IPS-NIHi7 (cell line): ENCODE data around the gene CEND1.

Experiments
- DNase-seq: peaks from one replicate; pipeline ENCODE4 v3.0.0; 2012; ENCODE audit warnings: mixed read lengths; ENCODE audit errors: extremely low spot score

Gene CEND1

GRCh38 chr11:794766-795633, 5.1 kb upstream of the CEND1 start:
- DNase-seq: no peak

- DNase-seq: no peak
Observed at GRCh38 chr11:794013-794765, 4.3 kb upstream of the CEND1 start.

- no peak for DNase-seq
Observed at GRCh38 chr11:793556-793955, 3.7 kb upstream of the CEND1 start.

GRCh38 chr11:792873-793272, 3.0 kb upstream of the CEND1 start:
- DNase-seq: no peak

- DNase-seq: no peak
Observed at GRCh38 chr11:792535-792821, 2.6 kb upstream of the CEND1 start.

- DNase-seq: no peak
Observed at GRCh38 chr11:791658-792534, 2.0 kb upstream of the CEND1 start.

GRCh38 chr11:790721-791564, 1.1 kb upstream of the CEND1 start:
- peak; percentile 73 for DNase-seq

- no peak for DNase-seq
Observed at GRCh38 chr11:788953-789940, 643 bp downstream of the CEND1 start.

- no peak for DNase-seq
Observed at GRCh38 chr11:788009-788640, 1.8 kb downstream of the CEND1 start.

- DNase-seq: no peak
Observed at GRCh38 chr11:787084-787675, 2.7 kb downstream of the CEND1 start.

GRCh38 chr11:786235-787083, 3.4 kb downstream of the CEND1 start:
- no peak for DNase-seq

- peak; percentile 90 for DNase-seq
Observed at GRCh38 chr11:783581-784015, 6.3 kb downstream of the CEND1 start.

- DNase-seq: no peak
Observed at GRCh38 chr11:782264-783174, 7.4 kb downstream of the CEND1 start.

- no peak for DNase-seq
Observed at GRCh38 chr11:779955-780532, 9.8 kb downstream of the CEND1 start.

- no peak for DNase-seq
Observed at GRCh38 chr11:778976-779954, 10.6 kb downstream of the CEND1 start.
